ENCODE data around the gene OGDH. TPM values are rescaled to one million over a fixed set of nuclear protein-coding genes. Genes with fewer than 3 reads are reported as not detected.

The OGDH gene
- total RNA-seq, 2 donors from 2014 or later, result 123 to 132 TPM

DNA sequence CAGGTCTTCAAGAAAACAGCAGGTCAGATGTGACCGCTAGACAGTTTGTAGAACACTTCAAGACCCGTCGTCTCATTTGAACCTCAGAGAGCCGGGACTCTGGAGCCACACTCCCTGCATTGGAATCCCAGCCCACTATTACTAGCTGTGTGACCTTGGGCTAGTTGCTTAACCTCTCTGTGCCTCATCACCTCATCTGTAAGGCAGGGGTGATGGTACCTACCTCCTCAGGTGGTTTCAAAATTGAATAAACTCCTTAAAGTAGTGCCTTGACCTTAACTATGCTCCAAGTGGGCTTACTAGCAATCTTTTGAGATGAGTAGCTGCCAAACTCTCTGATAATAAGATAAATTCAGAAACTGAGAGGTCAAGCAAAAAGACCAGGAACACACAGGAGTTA, 43.8 kb downstream of the OGDH start:
- intact Hi-C loops (cut with DNase I), result no loop called here
- no peak for DNase-seq (ENCODE audit: low spot score)

DNA sequence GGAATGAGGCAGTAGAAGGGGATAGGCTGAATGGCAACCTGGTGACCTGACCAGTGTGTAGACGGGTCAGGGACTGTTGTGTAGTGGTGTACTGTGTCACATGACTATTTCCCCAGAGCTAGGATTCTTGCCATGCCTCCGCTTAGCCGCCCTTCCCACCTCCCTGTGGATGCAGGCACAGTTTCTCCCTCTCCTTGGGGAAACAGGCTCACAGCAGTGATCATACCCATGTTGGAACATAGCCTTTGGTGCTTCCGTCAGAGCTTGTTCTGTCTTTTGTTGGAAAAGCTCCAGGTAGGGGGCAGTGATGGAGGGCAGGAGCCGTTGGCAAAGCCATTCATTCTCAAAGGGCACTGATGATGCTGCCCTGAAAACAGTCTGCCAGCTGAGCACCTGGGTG, 44.3 kb downstream of the OGDH start:
- no peak for DNase-seq (ENCODE audit: low spot score)

DNA sequence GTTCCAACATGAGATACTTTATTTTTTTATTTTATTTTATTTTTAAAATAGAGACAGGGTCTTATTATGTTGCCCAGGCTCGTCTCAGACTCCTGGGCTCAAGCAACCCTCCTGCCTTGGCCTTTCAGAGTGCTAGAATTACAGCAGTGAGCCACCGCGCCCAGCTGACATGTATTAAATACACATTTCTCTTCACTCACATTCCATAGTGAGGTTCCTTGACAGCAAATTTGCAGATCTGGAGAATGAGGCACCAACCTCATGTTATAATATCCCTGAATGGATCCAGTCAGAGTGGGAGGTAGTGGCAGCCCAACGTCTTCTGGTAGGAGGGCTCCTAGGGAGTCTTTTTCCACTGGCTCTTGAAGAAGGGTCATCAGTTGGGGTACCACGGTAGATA, 46.1 kb downstream of the OGDH start:
- no peak for DNase-seq (ENCODE audit: low spot score)
- intact Hi-C loops (cut with DNase I), result no loop called here

More for the DNA sequence above, 44.3 kb downstream of the OGDH start:
- intact Hi-C loops (cut with DNase I), result no loop called here

DNA sequence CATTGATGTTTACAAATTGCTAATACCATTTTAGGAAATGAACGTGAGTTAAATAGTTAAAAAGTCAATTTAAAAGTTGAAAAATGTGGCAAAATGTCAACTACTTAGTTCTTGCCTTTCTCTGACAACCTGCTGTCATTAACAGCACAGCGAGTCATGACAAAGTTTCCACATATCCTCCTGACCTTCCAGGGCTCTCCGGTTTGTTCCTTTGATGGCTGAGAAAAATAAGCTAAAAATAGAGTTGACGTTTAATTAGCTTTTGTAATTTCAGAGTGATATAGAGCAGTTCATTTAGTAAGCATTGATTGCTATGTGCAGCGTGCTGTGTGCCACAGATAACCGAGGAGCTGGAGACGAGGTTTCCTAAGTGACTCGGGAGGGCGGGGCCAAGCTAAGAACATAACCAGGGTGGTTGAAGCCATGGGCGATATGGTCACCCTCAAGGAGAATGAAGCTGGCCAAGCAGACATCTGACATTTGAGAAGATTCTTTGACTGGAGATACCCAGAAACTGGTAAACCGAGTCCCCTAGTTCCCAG, 47.9 kb downstream of the OGDH start:
- intact Hi-C loops (cut with DNase I), result no loop called here
- DNase-seq (ENCODE audit: low spot score), result no peak

DNA sequence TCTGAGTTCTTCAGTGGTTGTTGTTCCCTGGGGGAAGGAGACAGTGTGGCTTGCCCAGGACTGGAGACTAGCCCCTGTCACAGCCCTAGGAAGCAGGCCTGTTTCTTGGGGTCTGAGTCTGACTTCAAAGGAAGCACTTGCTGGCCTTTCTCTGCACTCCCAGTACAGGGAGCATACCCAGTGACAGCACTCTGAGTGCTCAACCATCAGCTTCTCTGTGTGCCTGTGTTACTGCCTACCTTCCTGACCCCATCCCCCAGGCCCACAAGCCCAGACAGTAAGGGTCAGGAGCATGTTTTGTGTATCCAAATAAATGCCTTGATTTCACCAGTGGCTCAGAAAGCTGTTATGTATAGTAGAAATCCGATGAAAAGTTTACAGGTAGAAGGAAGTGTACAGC, 48.9 kb downstream of the OGDH start:
- no peak for DNase-seq (ENCODE audit: low spot score)
- intact Hi-C loops (cut with DNase I), result no loop called here

DNA sequence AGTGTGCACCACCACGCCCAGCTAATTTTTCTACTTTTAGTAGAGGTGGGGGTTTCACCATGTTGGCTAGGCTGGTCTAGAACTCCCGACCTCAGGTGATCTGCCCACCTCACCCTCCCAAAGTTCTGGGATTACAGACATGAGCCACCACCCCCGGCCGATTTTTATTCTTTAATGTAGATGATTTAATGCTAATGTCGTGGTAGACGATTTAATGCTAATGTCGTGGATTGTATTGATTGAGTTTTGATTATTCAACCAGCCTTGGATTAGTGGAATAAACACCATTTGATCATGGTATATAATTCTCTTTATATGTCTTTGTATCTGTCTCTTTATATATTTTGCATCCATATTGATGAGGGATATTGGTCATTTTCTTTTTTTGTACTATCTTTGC, 52.6 kb downstream of the OGDH start:
- DNase-seq (ENCODE audit: low spot score), result no peak
- intact Hi-C loops (cut with DNase I), result no loop called here

DNA sequence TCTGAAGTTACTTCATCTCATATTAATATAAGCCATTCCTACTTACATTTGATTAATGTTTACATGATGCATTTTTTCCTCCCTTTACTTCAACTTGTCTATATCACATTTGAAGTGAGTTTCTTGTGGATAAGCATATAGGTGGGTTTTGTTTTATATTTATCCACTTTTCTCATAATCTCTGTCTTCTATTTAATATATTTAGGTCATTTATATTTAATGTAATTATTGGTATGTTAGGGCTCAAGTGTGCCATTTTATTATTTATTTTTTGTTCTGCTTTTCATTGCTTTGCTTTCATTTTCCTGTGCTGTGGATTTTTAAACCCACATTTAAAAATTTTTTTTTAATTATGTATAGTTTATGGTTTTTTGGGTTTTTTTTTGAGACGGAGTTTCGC, 54.8 kb downstream of the OGDH start:
- intact Hi-C loops (cut with DNase I), result no loop called here
- no peak for DNase-seq (ENCODE audit: low spot score)

DNA sequence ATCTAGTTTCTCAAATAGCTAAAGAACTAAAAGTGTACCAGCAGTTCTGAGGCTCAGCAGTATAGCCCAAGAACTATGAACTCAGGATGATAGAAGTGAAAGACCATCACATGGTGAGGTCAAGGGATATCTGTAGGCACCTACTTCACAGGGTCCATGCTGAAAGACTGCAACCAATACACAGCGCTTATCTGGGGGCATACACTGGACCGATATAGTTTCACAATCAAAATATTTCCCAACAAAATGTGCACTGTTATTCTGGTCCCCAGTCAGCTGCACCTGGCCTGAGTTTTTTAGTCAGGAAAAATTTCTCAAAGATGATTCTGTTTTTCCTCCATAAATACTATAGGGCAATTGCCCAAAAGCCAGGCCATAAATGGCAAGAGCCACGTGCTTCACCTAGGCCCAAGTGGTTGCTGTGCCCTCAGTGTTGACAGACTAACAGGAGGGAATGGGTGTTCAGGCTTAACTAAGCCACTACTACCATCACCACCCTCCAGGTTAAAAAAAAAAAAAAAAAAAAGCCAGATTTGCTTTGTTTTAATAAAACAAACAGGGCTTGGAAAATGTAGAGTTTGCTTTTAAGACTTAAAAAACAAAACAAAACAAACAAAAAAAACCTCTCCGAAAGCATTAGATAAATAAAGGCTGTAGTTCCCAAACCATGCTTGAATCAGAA, 58.5 kb downstream of the OGDH start:
- intact Hi-C loops (cut with DNase I), result no loop called here
- no peak for DNase-seq (ENCODE audit: low spot score)

DNA sequence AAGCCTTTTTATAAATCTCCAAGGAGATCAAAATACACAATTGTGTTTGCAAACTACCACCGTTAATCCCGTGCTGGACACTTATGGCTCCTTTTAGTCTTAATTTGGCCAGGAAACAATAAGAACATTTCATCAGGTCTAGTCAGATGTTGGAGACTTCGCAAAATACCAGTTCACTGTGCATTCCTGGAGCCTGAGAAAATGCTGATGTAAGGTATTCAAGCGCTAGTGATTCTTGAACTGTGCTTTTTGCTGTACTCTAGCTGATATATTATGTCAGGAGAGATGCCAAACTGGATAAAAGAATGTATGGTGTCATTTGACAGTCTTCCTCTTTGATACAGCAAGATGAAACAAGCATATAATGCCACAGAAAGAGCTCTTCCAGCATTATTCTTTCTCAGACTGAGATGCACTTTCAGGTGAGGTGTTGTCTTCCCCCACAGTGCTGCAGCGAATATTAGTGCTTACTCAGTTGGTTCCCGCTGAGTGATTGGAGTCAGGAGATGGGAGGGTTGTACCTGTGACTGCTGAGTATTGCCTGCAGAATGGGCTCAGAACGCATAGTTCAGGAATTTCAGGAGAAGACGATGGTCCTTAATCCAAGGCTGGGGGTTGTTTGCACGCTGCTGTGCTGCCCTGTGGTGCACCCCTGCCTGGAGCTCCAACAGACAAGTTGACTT, 59.2 kb downstream of the OGDH start:
- intact Hi-C loops (cut with DNase I), result no loop called here
- no peak for DNase-seq (ENCODE audit: low spot score)

DNA sequence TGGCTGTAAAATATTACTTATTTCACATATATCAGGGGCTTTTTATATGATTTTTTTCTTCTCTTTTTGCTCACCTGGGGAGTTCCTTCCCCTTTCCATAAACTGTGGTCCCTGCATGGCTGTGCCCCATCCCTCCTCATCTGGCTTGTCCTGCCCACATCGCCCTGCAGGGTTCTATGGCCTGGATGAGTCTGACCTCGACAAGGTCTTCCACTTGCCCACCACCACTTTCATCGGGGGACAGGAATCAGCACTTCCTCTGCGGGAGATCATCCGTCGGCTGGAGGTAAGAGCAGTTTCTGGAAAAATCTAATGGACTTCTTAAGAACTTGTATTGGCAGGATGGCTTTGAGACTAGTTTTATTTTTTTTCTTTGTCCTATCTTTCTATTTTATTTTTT, 60.1 kb downstream of the OGDH start:
- intact Hi-C loops (cut with DNase I), result no loop called here

DNA sequence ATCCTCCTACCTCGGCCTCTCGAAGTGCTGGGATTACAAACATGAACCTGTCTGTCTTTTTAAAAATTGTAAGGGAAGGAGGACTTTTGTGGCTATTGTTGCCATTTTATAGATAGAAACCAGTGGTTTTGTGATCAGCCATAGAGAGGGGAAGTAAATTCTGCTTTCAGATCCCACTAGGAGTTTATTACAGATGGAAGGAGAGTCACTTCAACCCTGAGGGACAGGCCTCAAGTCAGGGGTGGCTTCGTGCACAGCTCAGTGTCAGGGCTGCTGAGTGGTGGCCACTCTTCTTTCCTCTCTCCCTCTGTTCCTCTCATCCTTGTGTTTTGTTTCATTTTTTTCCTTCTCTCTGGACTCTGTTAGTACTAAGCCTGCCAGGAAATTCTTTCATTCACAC, 60.8 kb downstream of the OGDH start:
- intact Hi-C loops (cut with DNase I), result no loop called here
- no peak for DNase-seq (ENCODE audit: low spot score)

More for the DNA sequence above, 60.1 kb downstream of the OGDH start:
- DNase-seq (ENCODE audit: low spot score), result no peak

DNA sequence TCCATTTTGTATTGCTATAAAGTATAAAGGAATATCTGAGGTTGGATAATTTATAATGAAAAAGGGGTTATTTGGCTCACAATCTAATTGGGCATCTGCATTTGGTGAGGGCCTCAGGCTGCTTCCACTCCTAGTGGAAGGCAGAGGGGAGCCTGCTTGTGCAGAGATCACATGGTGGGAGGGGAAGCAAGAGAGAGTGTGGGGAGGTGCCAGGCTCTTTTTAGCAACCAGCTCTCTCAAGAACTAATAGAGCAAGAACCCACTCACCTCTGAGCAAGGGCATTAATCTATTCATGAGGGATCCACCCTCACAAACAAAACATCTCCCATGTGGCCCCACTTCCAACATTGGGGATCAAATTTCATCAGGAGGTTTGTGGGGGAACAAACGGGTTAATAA, 64.6 kb downstream of the OGDH start:
- intact Hi-C loops (cut with DNase I), result no loop called here

DNA sequence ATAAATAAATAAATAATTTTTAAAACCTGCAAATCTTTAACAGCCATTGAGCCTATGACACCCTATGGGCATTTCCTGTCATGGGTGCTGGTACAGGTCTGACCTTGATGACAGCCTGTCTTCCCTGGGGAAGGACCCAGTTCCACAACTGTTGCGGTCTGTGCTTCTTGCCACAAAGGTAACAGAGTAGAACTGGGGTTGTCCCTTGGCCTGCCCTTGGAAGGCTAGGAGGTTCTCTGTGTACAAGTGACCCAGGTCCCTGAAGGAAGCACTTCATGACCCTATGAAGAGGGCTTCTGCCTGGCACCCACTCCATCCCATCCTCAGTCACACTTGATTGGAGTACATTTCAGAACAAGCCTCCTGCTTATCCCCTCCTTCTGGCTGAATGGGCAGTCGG, 66.9 kb downstream of the OGDH start:
- intact Hi-C loops (cut with DNase I), result no loop called here

More for the DNA sequence above, 64.6 kb downstream of the OGDH start:
- DNase-seq (ENCODE audit: low spot score), result no peak

DNA sequence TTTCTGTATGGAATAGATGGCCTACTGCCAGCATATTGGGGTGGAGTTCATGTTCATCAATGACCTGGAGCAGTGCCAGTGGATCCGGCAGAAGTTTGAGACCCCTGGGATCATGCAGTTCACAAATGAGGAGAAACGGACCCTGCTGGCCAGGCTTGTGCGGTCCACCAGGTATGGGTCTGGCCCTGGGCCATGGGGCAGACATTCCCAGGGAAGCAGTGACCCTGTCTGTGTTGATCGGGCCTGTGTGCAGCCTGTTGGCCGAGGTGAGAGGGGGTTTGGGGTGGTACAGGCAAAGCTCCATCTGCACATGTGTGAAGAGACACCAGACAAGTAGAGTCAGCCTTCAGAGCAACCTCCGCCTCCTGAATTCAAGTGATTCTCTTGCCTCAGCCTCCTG, 67.3 kb downstream of the OGDH start:
- intact Hi-C loops (cut with DNase I), result no loop called here
- DNase-seq (ENCODE audit: low spot score), result no peak

More for the DNA sequence above, 66.9 kb downstream of the OGDH start:
- no peak for DNase-seq (ENCODE audit: low spot score)

DNA sequence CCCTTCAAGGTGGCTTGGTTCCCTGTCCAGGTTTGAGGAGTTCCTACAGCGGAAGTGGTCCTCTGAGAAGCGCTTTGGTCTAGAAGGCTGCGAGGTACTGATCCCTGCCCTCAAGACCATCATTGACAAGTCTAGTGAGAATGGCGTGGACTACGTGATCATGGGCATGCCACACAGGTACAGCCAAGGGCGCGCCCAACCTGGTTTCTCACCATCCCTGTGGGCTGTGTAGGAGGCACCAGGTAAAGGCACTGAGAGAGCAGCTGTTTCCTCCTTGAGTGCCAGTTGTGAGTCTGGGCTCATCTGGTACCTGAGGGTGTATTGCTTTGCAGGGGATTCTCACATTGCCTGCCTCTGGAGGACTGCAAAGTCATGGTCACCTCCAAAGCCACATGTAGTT, 68.0 kb downstream of the OGDH start:
- intact Hi-C loops (cut with DNase I), result no loop called here
- DNase-seq (ENCODE audit: low spot score), result no peak

DNA sequence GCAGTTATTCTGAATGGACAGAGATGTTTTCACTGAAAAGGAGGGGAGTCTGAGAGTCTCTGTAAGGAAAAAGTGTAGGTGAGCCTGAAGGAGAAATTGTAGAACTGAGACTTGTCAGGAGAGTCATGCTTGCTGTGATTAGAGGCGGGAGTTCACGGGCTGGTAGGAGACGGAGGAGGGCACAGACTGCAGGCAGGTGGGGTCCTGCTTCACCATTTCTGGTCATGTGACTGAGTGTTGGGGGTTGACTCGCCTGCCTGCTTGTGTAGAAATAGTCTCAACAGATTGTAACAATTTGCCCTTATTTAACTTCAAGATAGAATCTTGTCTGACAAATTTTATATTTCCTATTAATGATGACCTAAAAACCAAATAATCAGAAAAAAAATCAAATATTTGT, 70.3 kb downstream of the OGDH start:
- no peak for DNase-seq (ENCODE audit: low spot score)
- intact Hi-C loops (cut with DNase I), result no loop called here

DNA sequence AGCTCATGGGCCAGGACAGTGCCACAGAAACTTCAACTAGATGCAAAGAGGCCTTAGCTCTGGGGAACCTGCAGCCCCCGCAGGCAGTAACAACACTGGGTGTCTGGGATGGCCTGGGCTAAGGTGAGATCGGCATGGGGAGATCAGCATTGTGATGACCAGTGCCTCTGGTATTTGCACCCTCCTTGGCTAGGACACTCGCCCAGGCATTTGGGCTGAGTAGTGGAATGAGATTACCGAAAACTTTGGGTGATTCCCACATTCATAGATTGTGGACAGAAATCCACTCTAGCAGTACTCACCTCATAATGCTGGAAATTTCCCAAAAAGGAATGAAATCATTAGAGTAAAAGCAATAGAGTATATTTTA, 71.7 kb downstream of the OGDH start:
- DNase-seq (ENCODE audit: low spot score), result no peak
- intact Hi-C loops (cut with DNase I), result no loop called here

DNA sequence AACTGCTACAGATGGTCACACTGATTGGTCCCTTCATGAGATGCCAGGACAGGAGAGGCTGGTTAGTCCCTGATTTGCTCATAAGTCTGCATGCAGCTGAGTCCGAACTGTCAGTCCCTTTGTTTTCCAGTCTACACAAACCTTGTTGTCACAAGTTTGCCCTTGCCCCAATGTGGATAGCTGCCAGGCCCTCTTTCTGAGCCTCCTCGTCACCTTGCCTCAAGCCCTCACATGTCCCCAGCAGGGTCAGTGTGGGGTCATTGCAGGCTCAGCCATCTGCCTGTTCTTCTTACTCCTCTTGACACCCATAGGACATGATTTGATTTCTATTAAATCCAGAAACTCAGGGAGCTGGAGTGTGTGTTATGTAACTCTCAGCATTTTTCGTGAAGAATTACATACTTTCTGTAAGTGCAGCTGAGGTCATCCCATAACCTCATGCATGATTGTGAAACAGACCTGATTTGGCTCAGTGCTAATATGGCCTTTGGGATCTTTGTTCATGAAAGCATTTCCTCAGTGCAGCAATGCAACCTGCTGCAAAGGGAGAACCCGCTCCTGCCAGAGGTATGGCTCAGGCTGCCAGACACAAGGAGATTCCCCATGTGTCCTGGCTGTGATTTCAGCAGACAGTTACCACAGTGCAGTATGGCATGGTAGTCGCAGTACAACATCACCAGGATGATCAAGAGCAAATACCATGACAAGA, 72.2 kb downstream of the OGDH start:
- no peak for DNase-seq (ENCODE audit: low spot score)
- intact Hi-C loops (cut with DNase I), result no loop called here

DNA sequence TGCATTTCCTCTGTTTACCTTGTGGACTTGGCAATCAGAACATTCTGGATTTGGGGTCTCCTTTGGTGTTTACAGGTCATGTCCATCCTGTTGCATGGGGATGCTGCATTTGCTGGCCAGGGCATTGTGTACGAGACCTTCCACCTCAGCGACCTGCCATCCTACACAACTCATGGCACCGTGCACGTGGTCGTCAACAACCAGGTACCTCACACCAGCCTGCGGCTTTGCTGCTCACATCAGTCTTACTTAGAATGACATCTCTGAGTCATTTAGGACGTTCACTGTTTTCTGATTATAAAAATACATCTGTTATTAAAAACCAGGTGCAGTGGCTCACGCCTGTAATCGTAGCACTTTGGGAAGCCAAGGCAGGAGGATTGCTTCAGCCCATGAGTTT, 75.2 kb downstream of the OGDH start:
- intact Hi-C loops (cut with DNase I), result no loop called here
- no peak for DNase-seq (ENCODE audit: low spot score)

DNA sequence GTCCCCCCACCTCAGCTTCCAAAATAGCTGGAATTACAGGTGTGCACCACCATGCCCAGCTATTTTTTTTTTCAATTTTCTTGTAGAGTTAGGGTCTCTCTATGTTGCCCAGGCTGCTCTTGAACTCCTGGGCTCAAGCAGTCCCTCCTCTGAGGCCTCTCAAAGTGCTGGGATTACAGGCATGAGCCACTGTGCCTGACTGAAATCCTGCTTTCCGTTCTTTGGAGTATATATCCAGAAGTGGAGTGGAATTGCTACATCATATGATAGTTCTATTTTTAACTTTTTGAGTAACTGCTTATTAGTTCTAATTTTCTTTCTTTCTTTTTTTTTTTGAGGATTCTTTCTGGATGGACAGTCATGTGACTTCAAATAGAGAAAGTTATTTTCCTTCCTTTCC, 79.3 kb downstream of the OGDH start:
- DNase-seq (ENCODE audit: low spot score), result no peak
- intact Hi-C loops (cut with DNase I), result no loop called here

DNA sequence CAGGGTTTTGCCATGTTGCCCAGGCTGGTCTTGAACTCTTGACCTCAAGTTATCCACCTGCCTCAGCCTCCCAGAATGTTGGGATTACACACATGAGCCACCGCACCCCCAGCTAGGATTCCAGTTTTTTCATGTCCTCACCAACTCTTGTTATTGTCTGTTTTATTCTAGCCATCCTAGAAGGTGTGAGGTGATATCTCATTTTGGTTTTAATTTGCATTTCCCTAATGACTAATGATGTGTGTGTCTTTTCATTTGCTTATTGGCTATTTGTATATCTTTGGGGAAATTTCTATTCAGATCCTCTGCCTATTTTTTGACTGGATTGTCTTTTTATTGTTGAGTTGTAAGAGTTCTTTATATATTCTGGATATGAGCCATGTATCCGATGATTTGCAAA, 83.0 kb downstream of the OGDH start:
- DNase-seq (ENCODE audit: low spot score), result no peak
- intact Hi-C loops (cut with DNase I), result no loop called here

All from posterior vena cava (tissue), 2 donors.